Myocyte (in vitro differentiated cells): Measurements from ENCODE around the gene RNASE13. TPM values are rescaled to one million over a fixed set of nuclear protein-coding genes. Genes with fewer than 3 reads are reported as not detected.
"Not testable (repeated sequence)": the region's sequence is repeated elsewhere in the genome, so short reads cannot be mapped to it uniquely, and the experiment has no call there.

ENCODE experiments used
- DNase-seq: peaks from one replicate; pipeline ENCODE4 v3.0.0-alpha.2; 2012; ENCODE audit warnings: low read depth
- microRNA-seq: library from miRNA; unstranded; fragments of <30 nt; microRNA quantifications from one replicate; pipeline ENCODE4, GENCODE V29; 2016
- total RNA-seq: library from RNA; depleted of rRNA; stranded (reverse); fragments of >200 nt; gene quantifications from 2 replicates; pipeline ENCODE4 v1.2.3, GENCODE V29; 2014

Gene RNASE13
- total RNA-seq, 1 donor from 2014 or later, result not detected

- no peak for DNase-seq
Observed at GRCh38 chr14:20996521-20996920, 38.1 kb downstream of the RNASE13 start.

- peak; percentile 98 for DNase-seq
Observed at GRCh38 chr14:20989787-20990600, 44.6 kb downstream of the RNASE13 start, which contains the start of gene METTL17. TSS of gene METTL17 (plus strand) at chr14:20989980. CDS start at chr14:20990003, 23 bp downstream.

GRCh38 chr14:20989471-20989786, 45.2 kb downstream of the RNASE13 start:
- DNase-seq, result no peak

GRCh38 chr14:20988717-20989470, 45.7 kb downstream of the RNASE13 start:
- peak; percentile 5 for DNase-seq

GRCh38 chr14:20986811-20987210, 47.8 kb downstream of the RNASE13 start:
- peak; percentile 53 for DNase-seq

GRCh38 chr14:20985650-20986049, 49.0 kb downstream of the RNASE13 start:
- not testable (repeated sequence) for DNase-seq

Small RNA genes lying within 50 kb of the gene (microRNA-seq; reads per million reads assigned to microRNA genes)
- gene MIR6717, result not detected

Other genes starting within 250 kb of the RNASE13 start
- not detected in 2 replicates for gene RNASE1, start 232.0 kb downstream of the RNASE13 start, total RNA-seq
- gene RNASE3, start 143.4 kb downstream of the RNASE13 start, total RNA-seq, result not detected in 2 replicates
- not detected in 2 replicates for gene RNASE2, start 79.3 kb downstream of the RNASE13 start, total RNA-seq
- gene METTL17, start 44.8 kb downstream of the RNASE13 start, total RNA-seq, result 66.9 and 71.5 TPM in 2 replicates
- gene SLC39A2, start 35.5 kb downstream of the RNASE13 start, total RNA-seq, result not detected in 2 replicates
- 45.4 and 61.1 TPM in 2 replicates for gene NDRG2, start 9.7 kb downstream of the RNASE13 start, total RNA-seq
- gene TPPP2, start 4.6 kb downstream of the RNASE13 start, total RNA-seq, result not detected in 2 replicates
- 0.16 TPM in 1 of 2 replicates, not detected in the other for gene RNASE7, start 7.6 kb upstream of the RNASE13 start, total RNA-seq
- gene RNASE8, start 23.0 kb upstream of the RNASE13 start, total RNA-seq, result not detected in 2 replicates
- 45.2 and 67.3 TPM in 2 replicates for gene ARHGEF40, start 35.5 kb upstream of the RNASE13 start, total RNA-seq
- 33.2 and 49.8 TPM in 2 replicates for gene ZNF219, start 63.8 kb upstream of the RNASE13 start, total RNA-seq
- gene TMEM253, start 66.3 kb upstream of the RNASE13 start, total RNA-seq, result 0.83 and 1.6 TPM in 2 replicates
- not detected in 2 replicates for gene OR5AU1, start 121.3 kb upstream of the RNASE13 start, total RNA-seq
- gene HNRNPC, start 234.6 kb upstream of the RNASE13 start, total RNA-seq, result 541 and 590 TPM in 2 replicates
- gene RPGRIP1, start 245.3 kb upstream of the RNASE13 start, total RNA-seq, result not detected in 2 replicates